Activated CD8-positive, alpha-beta memory T cell treated with anti-CD3 and anti-CD28 coated beads, Interleukin-2, amount 50 U/mL, for 48 hours (primary cell): ENCODE results near the gene CHD1L.
"Not testable (repeated sequence)": the region's sequence is repeated elsewhere in the genome, so short reads cannot be mapped to it uniquely, and the experiment has no call there.

Experiments
- DNase-seq: peaks from one replicate; pipeline ENCODE4 v3.0.0-alpha.2; 2020

The CHD1L gene

GRCh38 chr1:147272042-147272441 lies 29.6 kb downstream of the CHD1L start:
- DNase-seq, result no peak

- no peak for DNase-seq
These were observed 31.2 kb downstream of the CHD1L start for GRCh38 chr1:147273409-147274336.

GRCh38 chr1:147281950-147282349 lies 39.5 kb downstream of the CHD1L start:
- DNase-seq, result no peak

- DNase-seq, result no peak
These were observed 40.5 kb downstream of the CHD1L start for GRCh38 chr1:147283011-147283410.

- DNase-seq, result no peak
These were observed 44.8 kb downstream of the CHD1L start for GRCh38 chr1:147287133-147287865.

- DNase-seq, result no peak
These were observed 49.5 kb downstream of the CHD1L start for GRCh38 chr1:147292012-147292411.

- no peak for DNase-seq
These were observed 50.3 kb downstream of the CHD1L start for GRCh38 chr1:147292631-147293251.

GRCh38 chr1:147297438-147297837 lies 55.0 kb downstream of the CHD1L start:
- DNase-seq, result no peak

- DNase-seq, result not testable (repeated sequence)
These were observed 63.3 kb downstream of the CHD1L start for GRCh38 chr1:147305803-147306202.

GRCh38 chr1:147316968-147317367 lies 74.5 kb downstream of the CHD1L start:
- DNase-seq, result no peak

- DNase-seq, result not testable (repeated sequence)
These were observed 84.6 kb downstream of the CHD1L start for GRCh38 chr1:147326933-147327687.

GRCh38 chr1:147334292-147334691 lies 91.8 kb downstream of the CHD1L start:
- no peak for DNase-seq

GRCh38 chr1:147336291-147336690 lies 93.8 kb downstream of the CHD1L start:
- no peak for DNase-seq

- no peak for DNase-seq
These were observed 94.7 kb downstream of the CHD1L start for GRCh38 chr1:147337040-147337630.

- DNase-seq, result no peak
These were observed 96.1 kb downstream of the CHD1L start for GRCh38 chr1:147338571-147338970.

- no peak for DNase-seq
These were observed 98.8 kb downstream of the CHD1L start for GRCh38 chr1:147341246-147341645.
